Measurements from ENCODE around the gene NIM1K. TPM values are rescaled to one million over a fixed set of nuclear protein-coding genes. Genes with fewer than 3 reads are reported as not detected.

Gene NIM1K
- polyA plus RNA-seq, 3 donors: 0.13 TPM; not detected in 2

GRCh38 chr5:43221502-43221901, 29.5 kb downstream of the NIM1K start:
- no peaks in the 10 kb centered on the region for H3K36me3 Mint-ChIP-seq
- WGBS (ENCODE audit: insufficient coverage): 85% methylated on average over 5 of the region's 5 CpGs
- H3K4me3 ChIP-seq (replicated peaks in 1 of 3; ENCODE audit: low read depth in 2 of 3, low read length in 3 of 3): no peak overlapping the region

GRCh38 chr5:43225649-43226245, 33.7 kb downstream of the NIM1K start:
- Histone ChIP-seq H3K9ac (ENCODE audit: insufficient read depth, low read length, poor library complexity, severe bottlenecking) (no peak overlapping the region), H3K27me3 (ENCODE audit: control insufficient read depth in 2 of 2, insufficient read depth in 2 of 2, low read length in 2 of 2) (no peaks in the 10 kb centered on the region), H3K9me3 (replicated peaks in 1 of 2; ENCODE audit: control insufficient read depth in 1 of 2, insufficient read depth in 1 of 2, low read length in 2 of 2) (no peaks in the 10 kb centered on the region), H3K4me3 (replicated peaks in 1 of 3; ENCODE audit: low read depth in 2 of 3, low read length in 3 of 3) (no peak overlapping the region), H3K36me3 (replicated peaks in 1 of 2; ENCODE audit: control insufficient read depth in 1 of 2, insufficient read depth in 2 of 2, low read length in 2 of 2) (no peaks in the 10 kb centered on the region), H3K79me2 (ENCODE audit: insufficient read depth, low read length) (no peaks in the 10 kb centered on the region), H3K27ac (ENCODE audit: low read depth in 1 of 2, low read length in 2 of 2) (no peak overlapping the region), H2AFZ (ENCODE audit: insufficient read depth, low read depth, low read length, poor library complexity, severe bottlenecking) (no peak overlapping the region), H3K4me2 (replicated peaks; ENCODE audit: extremely low read depth, low read length, poor library complexity, severe bottlenecking) (no peak overlapping the region), H3K4me1 (ENCODE audit: control insufficient read depth in 1 of 2, insufficient read depth in 2 of 2, low read length in 2 of 2) (no peaks in the 10 kb centered on the region), H4K20me1 (ENCODE audit: insufficient read depth, low read length) (no peaks in the 10 kb centered on the region)
- H3K4me1 Mint-ChIP-seq: no peaks in the 10 kb centered on the region
- no peak for DNase-seq
- no peaks in the 10 kb centered on the region for H3K9me3 Mint-ChIP-seq
- 64% methylated on average over 1 of the region's 2 CpGs for WGBS (ENCODE audit: insufficient coverage)
- TF ChIP-seq CTCF (IDR thresholded peaks at IDR 0.05): no peak
- H3K27me3 Mint-ChIP-seq (ENCODE audit: low read depth in 3 of 3): peaks cover 0 to 3% (median 0%) of the 10 kb centered on the region in 3 donors
- no peak overlapping the region for H3K4me3 Mint-ChIP-seq
- no peak overlapping the region for H3K27ac Mint-ChIP-seq
- intact Hi-C loops (cut with micrococcal nuclease): no loop called here
- no peaks in the 10 kb centered on the region for H3K36me3 Mint-ChIP-seq

More at GRCh38 chr5:43221502-43221901, 29.5 kb downstream of the NIM1K start:
- no peak overlapping the region for H3K4me3 Mint-ChIP-seq
- H3K9ac ChIP-seq (ENCODE audit: insufficient read depth, low read length, poor library complexity, severe bottlenecking): no peak overlapping the region
- H3K27ac Mint-ChIP-seq: no peak overlapping the region
- no peak for TF ChIP-seq CTCF (IDR thresholded peaks at IDR 0.05)
- H2AFZ ChIP-seq (ENCODE audit: insufficient read depth, low read depth, low read length, poor library complexity, severe bottlenecking): no peak overlapping the region
- peaks cover 2 to 5% (median 3%) of the 10 kb centered on the region in 3 donors for H3K27me3 Mint-ChIP-seq (ENCODE audit: low read depth in 3 of 3)
- intact Hi-C loops (cut with micrococcal nuclease): no loop called here
- H3K9me3 Mint-ChIP-seq: peaks cover 0 to 3% (median 1%) of the 10 kb centered on the region in 7 donors
- no peaks in the 10 kb centered on the region for H3K4me1 ChIP-seq (ENCODE audit: control insufficient read depth in 1 of 2, insufficient read depth in 2 of 2, low read length in 2 of 2)
- no peaks in the 10 kb centered on the region for H3K27me3 ChIP-seq (ENCODE audit: control insufficient read depth in 2 of 2, insufficient read depth in 2 of 2, low read length in 2 of 2)
- no peak for DNase-seq
- H4K20me1 ChIP-seq (ENCODE audit: insufficient read depth, low read length): no peaks in the 10 kb centered on the region
- H3K36me3 ChIP-seq (replicated peaks in 1 of 2; ENCODE audit: control insufficient read depth in 1 of 2, insufficient read depth in 2 of 2, low read length in 2 of 2): no peaks in the 10 kb centered on the region
- no peak overlapping the region for H3K4me2 ChIP-seq (replicated peaks; ENCODE audit: extremely low read depth, low read length, poor library complexity, severe bottlenecking)
- H3K79me2 ChIP-seq (ENCODE audit: insufficient read depth, low read length): no peaks in the 10 kb centered on the region
- no peaks in the 10 kb centered on the region for H3K4me1 Mint-ChIP-seq
- H3K27ac ChIP-seq (ENCODE audit: low read depth in 1 of 2, low read length in 2 of 2): no peak overlapping the region
- no peaks in the 10 kb centered on the region for H3K9me3 ChIP-seq (replicated peaks in 1 of 2; ENCODE audit: control insufficient read depth in 1 of 2, insufficient read depth in 1 of 2, low read length in 2 of 2)

All from CD14-positive monocyte (primary cell).